ENCODE data around the gene PTGES3. TPM values are rescaled to one million over a fixed set of nuclear protein-coding genes. Genes with fewer than 3 reads are reported as not detected.
A peak's percentile ranks its signal among the peaks of the same experiment; 100 is the strongest.

The PTGES3 gene
- polyA plus RNA-seq, 3 donors, result 299 to 370 (median 328) TPM

GRCh38 chr12:56635806-56636674 is 52.0 kb downstream of the PTGES3 start:
- DNase-seq (ENCODE audit: extremely low read depth in 1 of 11, low read depth in 9 of 11, low spot score in 4 of 11), result peak in 8 of 11 donors; percentile 60 to 87 (median 81)

- DNase-seq (ENCODE audit: extremely low read depth in 1 of 11, low read depth in 9 of 11, low spot score in 4 of 11), result peak in 5 of 11 donors; percentile 47 to 66 (median 64)
Observed at GRCh38 chr12:56634837-56635791, 53.0 kb downstream of the PTGES3 start.

- DNase-seq (ENCODE audit: extremely low read depth in 1 of 11, low read depth in 9 of 11, low spot score in 4 of 11), result peak in 4 of 11 donors; percentile 58 to 67 (median 63)
Observed at GRCh38 chr12:56634242-56634836, 53.7 kb downstream of the PTGES3 start.

- DNase-seq (ENCODE audit: extremely low read depth in 1 of 11, low read depth in 9 of 11, low spot score in 4 of 11), result no peak
Observed at GRCh38 chr12:56633468-56634241, 54.4 kb downstream of the PTGES3 start.

- no peak for DNase-seq (ENCODE audit: extremely low read depth in 1 of 11, low read depth in 9 of 11, low spot score in 4 of 11)
Observed at GRCh38 chr12:56632701-56633467, 55.2 kb downstream of the PTGES3 start.

GRCh38 chr12:56631790-56632700 is 56.0 kb downstream of the PTGES3 start:
- peak in 1 of 11 donors; percentile 41 for DNase-seq (ENCODE audit: extremely low read depth in 1 of 11, low read depth in 9 of 11, low spot score in 4 of 11)

- peak in 9 of 11 donors; percentile 74 to 90 (median 86) for DNase-seq (ENCODE audit: extremely low read depth in 1 of 11, low read depth in 9 of 11, low spot score in 4 of 11)
Observed at GRCh38 chr12:56630180-56630632, 57.9 kb downstream of the PTGES3 start, which contains the start of gene BAZ2A. Gene BAZ2A, minus strand, starts transcription at chr12:56630326. Its CDS starts 12,796 bp downstream, at chr12:56617530.

GRCh38 chr12:56629459-56630179 is 58.5 kb downstream of the PTGES3 start:
- DNase-seq (ENCODE audit: extremely low read depth in 1 of 11, low read depth in 9 of 11, low spot score in 4 of 11), result no peak

- peak in 2 of 11 donors; percentile 45 to 57 for DNase-seq (ENCODE audit: extremely low read depth in 1 of 11, low read depth in 9 of 11, low spot score in 4 of 11)
Observed at GRCh38 chr12:56628671-56629458, 59.2 kb downstream of the PTGES3 start.

GRCh38 chr12:56626701-56627100 is 61.4 kb downstream of the PTGES3 start:
- no peak for DNase-seq (ENCODE audit: extremely low read depth in 1 of 11, low read depth in 9 of 11, low spot score in 4 of 11)

- no peak for DNase-seq (ENCODE audit: extremely low read depth in 1 of 11, low read depth in 9 of 11, low spot score in 4 of 11)
Observed at GRCh38 chr12:56622535-56622934, 65.5 kb downstream of the PTGES3 start.

- no peak for DNase-seq (ENCODE audit: extremely low read depth in 1 of 11, low read depth in 9 of 11, low spot score in 4 of 11)
Observed at GRCh38 chr12:56616925-56617324, 71.2 kb downstream of the PTGES3 start.

GRCh38 chr12:56616244-56616643 is 71.8 kb downstream of the PTGES3 start:
- no peak for DNase-seq (ENCODE audit: extremely low read depth in 1 of 11, low read depth in 9 of 11, low spot score in 4 of 11)

GRCh38 chr12:56614627-56615026 is 73.5 kb downstream of the PTGES3 start:
- no peak for DNase-seq (ENCODE audit: extremely low read depth in 1 of 11, low read depth in 9 of 11, low spot score in 4 of 11)

Data from renal cortex interstitium (tissue), 11 donors.